GM18498 (cell line): ENCODE results near the gene MOGAT1.
"Not testable (repeated sequence)": the region's sequence is repeated elsewhere in the genome, so short reads cannot be mapped to it uniquely, and the experiment has no call there.

Experiments used
- ATAC-seq: cut with Tn5 transposase; IDR thresholded peaks from one replicate; pipeline ENCODE4 v1.9.1; 2021; ENCODE audit warnings: mild to moderate bottlenecking, moderate library complexity; ENCODE audit not compliant: unreplicated experiment

MOGAT1 gene

DNA sequence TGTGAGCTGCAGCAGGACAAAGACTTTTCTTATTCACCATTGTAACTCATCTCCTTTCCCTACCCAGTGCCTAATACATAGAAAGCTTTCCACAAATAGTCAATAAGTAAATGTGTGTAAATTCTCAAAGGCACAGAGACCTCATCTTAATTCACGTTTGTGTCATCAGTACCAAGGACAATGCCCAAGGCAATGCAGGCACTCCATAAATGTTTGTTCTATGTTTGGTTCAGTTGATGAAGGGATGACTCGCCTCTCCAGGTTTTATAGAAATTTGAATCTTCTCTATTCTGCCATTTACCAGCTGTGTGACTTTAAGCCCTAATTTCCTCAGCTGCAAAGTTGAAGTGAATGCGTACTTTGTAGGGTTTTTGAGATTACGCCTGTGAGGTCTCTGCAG is 2.1 kb upstream of the MOGAT1 start:
- no peak for ATAC-seq

DNA sequence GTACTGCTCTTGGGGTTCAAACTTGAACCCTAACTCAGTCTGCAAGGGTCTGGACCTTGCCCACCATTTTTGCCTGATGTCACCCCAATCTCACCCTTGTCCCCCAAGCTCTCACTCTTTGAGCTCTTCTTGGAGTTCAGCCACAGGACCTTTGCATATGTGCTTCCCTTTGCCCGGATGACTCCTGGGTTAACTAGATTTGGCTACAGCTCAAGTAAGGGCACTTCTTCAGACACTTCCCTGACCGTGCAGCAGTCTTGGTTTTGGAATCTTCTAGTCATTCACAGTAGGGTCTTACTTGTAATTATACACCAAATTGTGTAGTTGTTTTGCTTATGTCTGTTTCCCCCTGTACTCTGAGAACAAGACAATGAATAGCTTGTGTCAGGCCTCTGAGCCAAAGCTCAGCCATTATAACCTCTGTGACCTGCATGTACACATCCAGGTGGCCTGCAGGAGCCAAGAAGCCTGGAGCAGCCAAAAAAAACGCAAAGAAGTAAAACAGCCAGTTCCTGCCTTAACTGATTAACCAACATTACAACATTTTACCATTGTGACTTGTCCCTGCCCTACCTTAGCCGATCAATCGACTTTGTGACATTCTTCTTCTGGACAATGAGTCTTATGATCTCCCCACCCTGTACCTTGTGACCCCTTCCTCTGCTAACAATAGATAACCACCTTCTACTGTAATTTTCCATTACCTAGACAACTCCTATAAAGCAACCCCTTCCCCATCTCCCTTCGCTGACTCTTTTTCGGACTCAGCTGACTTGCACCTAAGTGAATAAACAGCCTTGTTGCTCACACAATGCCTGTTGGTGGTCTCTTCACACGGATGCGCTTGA is 1.0 kb upstream of the MOGAT1 start:
- no peak for ATAC-seq

DNA sequence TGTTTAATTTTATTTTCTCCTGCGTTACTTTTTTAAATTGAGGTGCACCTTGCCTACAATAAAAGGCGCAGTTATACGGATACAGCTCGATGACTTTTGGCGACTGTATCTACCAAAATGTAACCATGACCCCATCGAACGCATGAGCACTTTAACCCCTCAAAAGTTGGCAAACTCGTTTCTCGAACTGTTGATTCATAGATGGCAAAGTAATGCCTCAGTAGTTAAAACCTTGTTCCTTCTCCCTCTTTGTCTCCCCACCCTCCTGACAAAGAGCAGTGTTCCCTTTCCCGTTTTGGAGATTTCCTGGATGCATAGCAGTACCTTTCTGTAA is 577 bp downstream of the MOGAT1 start:
- ATAC-seq = no peak

DNA sequence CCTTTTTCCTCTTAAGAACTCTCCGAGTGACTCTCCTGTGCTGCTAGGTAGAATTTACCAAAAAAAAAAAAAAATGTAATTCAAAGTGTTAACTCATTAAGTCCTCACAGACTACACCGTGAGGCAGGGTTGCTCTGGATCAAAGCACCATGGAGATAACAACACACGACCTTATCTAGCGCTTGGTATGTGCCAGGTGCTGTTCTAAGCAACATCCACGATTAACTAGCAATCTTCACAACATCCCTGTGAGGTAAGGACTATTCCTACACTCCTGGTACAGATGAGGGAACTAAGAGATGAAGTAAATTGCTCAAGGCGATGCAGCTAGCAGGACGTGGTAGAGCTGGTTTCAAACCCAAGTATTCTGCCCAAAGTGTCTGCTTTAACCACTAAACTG is 1.8 kb downstream of the MOGAT1 start:
- ATAC-seq = no peak

DNA sequence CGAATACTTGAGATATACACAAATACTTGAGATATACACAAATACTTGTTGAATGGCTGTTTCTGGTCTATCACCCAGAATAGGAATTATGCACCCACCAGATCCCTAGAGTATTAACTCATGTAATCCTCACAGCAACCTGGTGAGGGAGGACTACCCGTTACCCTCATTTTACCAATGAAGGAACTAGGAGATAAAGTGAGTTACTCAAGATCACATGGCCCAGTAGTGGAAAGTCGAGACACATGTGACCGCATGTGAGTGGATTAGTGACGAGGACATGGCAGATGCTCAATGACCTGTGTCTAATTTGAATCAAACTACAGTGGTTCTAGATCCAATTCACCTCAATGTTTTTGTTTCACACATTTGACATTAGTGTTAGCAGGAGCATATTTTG is 2.4 kb downstream of the MOGAT1 start:
- no peak for ATAC-seq

DNA sequence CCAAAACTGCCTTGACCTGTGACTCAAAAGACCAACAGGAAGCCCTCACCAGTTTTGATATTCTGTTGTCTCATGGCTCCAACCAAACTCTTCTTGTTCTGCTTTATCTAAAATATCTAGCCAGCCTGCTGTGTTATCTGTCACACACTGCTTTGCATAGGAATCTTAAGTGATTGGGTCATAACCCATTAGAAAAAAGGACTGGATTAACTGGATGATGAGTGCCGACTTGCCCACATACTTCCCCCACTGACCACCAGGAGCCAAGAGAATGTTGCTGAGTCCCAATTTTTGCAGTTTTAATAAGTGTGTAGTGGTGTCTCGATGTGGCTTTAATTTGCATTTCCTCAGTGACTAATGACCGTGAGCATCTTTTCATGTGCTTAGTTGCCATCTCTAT is 6.5 kb downstream of the MOGAT1 start:
- no peak for ATAC-seq

DNA sequence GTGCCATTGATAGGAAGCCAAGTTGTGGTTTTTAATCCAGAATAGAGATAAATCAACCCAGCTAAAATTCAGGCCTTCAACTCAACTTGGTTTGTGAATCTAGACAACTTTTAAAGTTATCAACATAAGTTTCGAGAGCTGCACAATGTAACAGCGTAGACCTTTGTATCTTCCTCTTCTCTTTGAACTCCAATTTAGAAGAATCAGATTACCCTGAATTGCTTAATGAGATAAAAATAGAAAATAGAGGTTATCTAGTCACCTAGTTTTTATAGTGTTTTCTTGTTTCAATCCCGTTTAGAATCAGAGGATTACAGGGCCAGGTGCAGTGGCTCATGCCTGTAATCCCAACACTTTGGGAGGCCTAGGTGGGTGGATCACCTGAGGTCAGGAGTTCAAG is 12.3 kb downstream of the MOGAT1 start:
- ATAC-seq = no peak

DNA sequence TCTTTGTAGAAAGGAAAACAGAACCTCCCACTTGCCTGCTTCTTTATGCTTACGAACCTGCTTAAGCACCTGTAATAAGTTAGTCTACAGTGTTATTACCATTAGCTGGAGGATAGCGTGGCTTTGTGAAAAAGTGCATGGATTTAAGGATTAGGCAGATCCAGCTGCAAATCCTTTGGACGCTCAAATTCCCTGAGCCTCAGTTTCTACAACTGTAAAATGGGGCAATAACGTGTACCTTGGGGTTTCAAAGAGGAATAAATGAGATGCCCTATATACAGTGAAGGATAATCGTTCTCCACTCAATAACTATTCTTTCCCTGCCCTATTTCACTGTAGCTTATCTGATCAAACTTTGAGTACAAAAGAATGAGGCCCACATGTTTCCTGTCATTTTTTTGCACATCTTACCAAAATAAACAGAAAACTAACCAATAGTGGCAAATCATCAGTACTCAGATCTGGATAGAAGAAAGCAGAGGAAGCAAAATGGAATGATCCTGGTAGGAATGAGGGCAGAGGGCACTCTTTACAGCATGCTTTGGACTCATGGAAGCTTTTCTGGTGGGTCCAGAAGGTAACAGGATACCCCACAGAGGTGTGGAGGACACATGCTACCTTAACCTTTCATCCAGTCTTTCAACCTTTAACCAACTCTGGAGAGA is 14.8 kb downstream of the MOGAT1 start:
- no peak for ATAC-seq

DNA sequence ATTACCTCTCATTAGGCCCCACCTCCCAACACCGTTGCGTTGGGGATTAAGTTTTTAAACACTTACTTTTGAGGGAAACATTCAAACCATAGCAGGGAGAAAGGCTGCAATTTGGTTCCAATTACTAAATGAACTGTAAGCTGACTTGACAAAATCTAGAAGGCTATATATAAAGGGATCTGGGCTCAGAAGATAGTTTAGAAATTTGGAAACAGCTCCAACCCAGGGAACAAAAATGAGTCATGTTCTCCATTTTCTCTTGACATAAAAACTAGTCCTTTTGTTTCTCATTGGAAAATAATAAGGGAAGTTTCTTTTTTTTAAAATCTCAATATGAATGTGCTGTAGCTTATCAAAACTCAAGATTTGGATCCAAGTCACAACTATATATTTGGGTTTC is 17.5 kb downstream of the MOGAT1 start:
- ATAC-seq = no peak

DNA sequence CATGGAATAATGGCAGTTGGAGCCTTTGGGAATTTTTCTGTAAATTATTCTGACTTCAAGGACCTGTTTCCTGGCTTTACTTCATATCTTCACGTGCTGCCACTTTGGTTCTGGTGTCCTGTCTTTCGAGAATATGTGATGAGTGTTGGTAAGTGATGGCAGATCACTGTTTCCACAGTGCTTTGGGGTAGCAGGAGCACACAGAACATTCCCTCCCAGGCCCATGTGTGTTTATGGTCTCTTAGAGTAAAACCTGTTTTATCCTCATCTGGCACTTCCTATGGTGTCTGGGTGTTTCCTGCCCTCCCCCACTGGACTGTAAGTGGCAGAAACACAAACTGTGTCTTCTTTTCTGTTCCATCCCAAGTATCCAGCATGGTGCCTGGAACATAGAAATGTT is 17.9 kb downstream of the MOGAT1 start:
- no peak for ATAC-seq

DNA sequence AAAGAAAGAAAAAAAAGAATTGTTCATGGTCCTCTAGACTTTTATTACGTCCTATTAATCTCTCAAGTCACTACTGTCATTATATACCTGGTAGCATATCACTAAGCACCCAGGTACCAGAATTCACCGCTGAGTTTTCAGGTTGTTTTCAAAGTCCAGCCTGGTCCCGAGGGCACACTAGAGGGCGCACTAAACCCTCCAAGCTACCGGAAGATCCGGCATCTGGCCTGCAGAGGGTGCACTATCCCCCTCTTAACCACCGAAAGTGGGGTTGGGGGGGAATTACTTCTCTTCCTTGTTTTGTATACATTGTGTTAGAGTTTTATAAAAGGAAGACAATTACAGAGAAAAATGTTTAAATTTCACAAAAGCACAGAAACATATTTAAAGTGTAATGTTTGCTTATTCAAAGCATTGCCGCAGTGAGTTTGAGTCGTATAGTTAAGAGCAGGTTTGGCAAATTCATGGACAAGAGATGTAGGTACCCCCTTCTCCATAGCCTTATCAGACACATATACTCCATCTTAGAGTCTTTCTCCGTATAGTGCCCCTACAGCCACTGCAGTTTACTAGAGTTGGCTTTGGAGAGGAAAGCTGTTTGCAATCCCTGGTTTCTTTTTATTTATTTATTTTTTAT is 19.2 kb downstream of the MOGAT1 start:
- ATAC-seq = peak; percentile 96

DNA sequence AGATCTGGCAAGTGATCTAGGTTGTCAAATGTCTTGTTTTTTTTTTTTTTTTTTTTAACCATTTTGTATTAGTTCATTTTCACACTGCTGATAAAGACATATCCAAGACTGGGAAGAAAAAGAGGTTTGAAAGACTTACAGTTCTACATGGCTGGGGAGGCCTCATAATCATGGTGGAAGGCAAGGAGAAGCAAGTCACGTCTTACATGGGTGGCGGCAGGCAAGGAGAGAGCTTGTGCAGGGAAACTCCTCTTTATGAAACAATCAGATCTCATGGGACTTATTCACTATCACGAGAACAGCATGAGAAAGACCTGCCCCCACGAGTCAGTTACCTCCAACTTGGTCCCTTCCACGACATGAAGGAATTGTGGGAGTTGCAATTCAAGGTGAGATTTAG is 22.0 kb downstream of the MOGAT1 start:
- not testable (repeated sequence) for ATAC-seq

DNA sequence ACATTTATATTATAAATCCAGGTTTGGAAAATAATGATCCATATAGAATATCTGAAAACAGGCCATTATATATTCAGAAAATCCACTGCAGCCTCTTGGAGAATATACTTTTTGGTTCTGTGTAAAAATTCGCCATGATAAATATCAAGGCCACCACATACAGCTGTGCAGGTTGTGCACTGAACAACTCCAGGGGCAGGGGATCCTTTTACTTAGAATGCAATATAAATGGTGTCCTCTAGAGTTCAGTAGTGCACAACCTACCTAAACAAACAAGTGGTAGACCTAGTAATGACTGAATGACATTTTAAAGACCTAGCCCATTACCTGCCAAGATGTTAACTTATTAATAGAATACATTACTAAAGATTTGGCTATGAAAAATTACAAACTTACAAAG is 22.4 kb downstream of the MOGAT1 start:
- ATAC-seq = no peak

DNA sequence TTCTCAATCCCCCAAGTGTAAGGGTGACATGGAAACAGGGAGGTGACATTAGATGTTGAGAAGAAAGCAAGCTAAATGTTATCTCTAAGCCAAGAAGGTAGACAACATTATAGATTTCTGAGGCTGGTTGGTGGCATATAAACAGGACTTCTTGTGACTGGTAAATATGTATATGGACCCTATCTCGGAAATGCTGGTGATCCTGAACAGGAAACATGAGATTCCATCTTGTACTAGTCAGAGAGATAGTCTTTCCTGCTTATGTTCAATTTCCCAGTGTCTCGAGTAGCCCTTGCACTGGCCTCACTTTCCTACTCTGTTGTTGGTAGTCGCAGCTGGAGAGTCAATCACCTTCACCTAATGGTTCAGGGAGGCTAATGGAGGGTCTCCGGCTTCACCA is 26.8 kb downstream of the MOGAT1 start:
- ATAC-seq = no peak

DNA sequence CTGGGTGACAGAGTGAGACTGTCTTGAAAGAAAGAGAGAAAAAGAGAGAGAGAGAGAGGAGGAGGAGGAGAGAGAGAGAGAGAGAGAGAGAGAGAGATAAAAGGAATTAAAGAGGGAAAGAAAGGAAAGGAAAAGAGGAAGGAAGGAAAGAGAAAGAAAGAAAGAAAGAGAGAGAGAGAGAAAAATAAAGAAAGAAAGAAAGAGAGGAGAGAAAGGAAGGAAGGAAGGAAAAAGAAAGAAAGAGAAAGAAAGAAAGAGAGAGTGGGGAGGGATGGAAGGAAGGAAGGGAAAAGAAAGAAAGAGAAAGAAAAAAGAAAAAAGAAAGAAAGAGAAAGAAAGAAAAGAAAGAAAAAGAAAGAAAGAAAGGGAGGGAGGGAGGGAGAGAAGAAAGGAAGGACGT is 29.8 kb downstream of the MOGAT1 start:
- ATAC-seq = no peak

DNA sequence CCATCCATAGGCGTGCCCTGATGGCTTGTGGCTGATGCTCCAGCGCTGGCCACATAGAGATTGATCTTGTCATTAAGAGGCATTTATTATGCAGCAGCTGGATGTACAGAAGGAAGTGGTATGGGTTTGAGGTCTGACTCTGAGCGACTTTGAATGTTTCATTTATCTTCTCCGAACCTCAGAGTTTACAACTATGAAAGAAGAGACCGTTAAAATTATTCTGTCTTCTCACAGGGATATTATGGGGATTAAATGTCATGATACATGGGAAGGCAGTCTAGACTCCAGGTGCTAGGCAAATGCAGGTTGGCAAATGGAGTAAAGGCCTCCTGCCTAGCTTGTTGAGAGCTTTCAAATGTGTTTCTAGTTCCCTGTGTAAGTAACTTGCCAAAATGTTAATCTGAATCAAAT is 30.3 kb downstream of the MOGAT1 start:
- no peak for ATAC-seq

DNA sequence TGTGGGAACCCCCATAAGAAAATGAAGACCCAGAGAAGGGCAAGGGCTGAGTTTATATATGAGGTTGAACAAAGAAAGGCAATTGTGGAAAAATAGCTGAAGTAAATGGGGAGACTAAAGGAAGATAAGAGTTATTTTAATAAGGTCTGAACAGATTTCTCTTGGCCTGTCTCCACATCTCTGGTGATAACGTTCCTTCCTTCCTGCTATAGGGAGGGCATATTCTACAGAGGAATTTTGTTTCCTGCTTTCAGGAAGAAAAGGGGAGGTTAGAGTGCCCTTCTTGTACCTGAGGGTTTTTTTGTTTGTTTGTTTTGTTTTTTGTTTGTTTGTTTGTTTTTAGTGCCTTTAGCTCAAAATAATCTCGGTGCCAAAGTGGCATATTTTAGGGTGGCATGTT is 31.6 kb downstream of the MOGAT1 start:
- ATAC-seq = no peak

DNA sequence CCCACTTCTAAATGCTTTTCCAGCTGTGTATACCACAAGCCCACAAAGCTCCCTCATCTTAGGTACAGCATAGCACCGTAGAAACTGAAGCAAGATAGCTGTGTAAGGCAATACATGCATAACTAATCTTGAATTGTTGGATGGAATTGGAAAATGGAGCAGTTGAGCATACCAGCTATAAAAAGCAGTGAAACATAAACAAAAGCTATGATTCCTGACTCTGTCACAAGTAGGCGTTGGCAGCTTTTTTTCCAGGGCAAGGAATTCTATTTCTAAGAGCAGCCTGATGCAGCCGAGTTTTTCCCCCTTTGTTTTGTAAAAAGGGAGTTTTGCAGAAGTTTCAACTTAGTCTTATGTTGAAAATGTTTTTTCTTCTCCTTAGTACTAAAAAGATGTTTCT is 32.4 kb downstream of the MOGAT1 start:
- no peak for ATAC-seq

DNA sequence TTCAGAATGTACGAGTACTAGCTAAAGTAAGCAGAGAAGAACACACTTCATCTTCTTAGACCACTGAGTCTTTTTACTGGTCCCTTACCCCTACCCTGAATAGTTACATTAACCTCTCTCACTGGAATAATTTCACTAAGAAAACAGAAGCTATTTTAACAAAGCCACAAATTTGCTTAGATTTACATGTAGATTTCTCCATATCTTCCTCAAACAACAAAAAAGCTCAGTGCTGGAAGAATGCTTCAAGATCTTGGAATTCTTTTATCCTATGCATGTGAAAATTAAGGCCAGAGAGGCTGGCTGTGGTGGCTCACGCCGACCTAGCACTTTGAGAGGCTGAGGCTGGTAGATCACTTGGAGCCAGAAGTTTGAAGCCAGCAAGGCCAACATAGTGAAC is 35.2 kb downstream of the MOGAT1 start:
- no peak for ATAC-seq

DNA sequence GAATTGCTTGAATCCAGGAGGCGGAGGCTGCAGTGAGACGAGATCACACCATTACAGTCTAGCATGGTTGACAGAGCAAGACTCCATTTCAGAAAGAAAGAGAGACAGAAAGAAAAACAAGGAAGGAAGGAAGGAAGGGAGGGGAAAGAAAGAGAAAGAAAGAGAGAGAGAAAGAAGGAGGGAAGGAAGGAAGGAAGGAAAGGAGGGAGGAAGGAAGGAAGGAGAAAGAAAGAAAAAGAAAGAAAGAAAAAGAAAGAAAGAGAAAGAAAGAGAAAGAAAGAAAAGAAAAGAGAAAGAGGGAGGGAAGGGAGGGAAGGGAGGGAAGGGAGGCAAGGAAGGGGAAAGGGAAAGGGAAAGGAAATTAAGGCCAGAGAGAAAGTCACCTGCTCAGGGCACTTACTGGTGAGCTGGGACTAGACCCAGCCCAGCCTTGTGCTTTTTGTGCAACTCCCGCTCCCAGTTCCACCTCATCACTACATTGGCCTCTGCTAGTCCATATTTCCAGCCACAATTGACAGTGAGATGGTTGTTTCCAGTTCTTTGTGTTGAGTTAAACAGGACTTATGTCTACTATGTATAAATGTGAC is 35.7 kb downstream of the MOGAT1 start:
- ATAC-seq = no peak

DNA sequence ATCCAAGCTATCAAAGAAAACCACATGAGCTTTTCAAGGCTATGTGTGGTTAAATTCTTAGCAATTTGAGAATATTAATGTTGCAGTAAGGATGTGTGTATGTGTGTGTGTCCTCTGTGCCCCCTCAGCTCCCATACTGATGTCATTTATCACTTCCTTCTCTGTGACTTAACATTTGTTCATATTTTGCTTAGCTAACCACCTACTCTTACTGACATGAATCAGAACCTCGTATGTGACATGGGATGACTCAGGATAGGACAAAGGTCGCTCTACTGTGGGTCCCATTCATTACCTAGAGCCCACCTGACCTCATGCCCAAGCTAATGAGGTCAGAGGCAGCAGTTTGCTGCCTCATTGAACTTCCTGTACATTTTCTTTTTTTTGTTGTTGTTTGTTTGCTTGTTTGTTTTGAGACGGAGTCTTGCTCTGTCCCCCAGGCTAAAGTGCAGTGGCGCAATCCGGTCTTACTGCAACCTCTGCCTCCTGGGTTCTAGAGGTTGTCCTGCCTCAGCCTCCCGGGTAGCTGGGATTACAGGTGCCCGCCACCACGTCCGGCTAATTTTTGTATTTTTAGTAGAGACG is 36.3 kb downstream of the MOGAT1 start:
- ATAC-seq = peak; percentile 32
